Prostate gland (tissue), 2 donors: Measurements from ENCODE around the gene SLC31A1.

ENCODE experiments used
- POLR2A ChIP-seq: fragments of 450-650 bp; IDR thresholded peaks from one replicate; pipeline ENCODE4 v1.6.1; 2016; ENCODE audit warnings: antibody characterized with exemption, mild to moderate bottlenecking
- POLR2AphosphoS5 ChIP-seq: sonication (generic); formaldehyde crosslinking; IDR thresholded peaks from one replicate; pipeline ENCODE4 v1.6.1; 2017; ENCODE audit warnings: antibody characterized with exemption
- TF ChIP-seq, protein P1 (sequence below), 4 experiments: fragments of 200-600 bp in 2 of 4; fragments of 450-650 bp in 2 of 4; sonication (generic) in 2 of 4; IDR thresholded peaks; 1 replicate in 3 of 4; 2 replicates in 1 of 4; pipeline ENCODE4 v1.5.1; 2016 to 2019; ENCODE audit warnings: antibody characterized with exemption in 4 of 4, mild to moderate bottlenecking in 2 of 4, moderate library complexity in 2 of 4

DNA sequence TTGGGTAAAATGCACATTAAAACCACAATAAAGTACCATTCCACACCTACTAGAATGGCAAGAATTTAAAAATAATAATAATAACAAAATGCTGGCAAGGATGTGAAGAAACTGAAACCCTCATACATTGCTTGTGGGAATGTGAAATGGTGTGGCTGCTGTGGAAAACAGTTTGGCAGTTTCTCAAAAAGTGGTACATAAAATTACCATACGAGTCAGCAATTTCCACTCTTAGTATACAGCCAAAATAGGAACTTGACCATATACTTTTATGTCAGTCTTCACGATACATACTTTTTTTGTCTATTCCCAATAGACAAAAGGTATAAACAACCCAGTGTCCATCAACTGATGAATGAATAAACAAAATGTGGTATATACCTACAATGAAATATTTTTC lies 15.9 kb upstream of the SLC31A1 start:
- TF ChIP-seq, protein P1, sequence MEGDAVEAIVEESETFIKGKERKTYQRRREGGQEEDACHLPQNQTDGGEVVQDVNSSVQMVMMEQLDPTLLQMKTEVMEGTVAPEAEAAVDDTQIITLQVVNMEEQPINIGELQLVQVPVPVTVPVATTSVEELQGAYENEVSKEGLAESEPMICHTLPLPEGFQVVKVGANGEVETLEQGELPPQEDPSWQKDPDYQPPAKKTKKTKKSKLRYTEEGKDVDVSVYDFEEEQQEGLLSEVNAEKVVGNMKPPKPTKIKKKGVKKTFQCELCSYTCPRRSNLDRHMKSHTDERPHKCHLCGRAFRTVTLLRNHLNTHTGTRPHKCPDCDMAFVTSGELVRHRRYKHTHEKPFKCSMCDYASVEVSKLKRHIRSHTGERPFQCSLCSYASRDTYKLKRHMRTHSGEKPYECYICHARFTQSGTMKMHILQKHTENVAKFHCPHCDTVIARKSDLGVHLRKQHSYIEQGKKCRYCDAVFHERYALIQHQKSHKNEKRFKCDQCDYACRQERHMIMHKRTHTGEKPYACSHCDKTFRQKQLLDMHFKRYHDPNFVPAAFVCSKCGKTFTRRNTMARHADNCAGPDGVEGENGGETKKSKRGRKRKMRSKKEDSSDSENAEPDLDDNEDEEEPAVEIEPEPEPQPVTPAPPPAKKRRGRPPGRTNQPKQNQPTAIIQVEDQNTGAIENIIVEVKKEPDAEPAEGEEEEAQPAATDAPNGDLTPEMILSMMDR (IDR thresholded peaks at IDR 0.05) = no peak
- TF ChIP-seq POLR2AphosphoS5 (no peak), POLR2A (no peak)
